SK-N-MC (cell line): Measurements from ENCODE around the gene SHB.

Experiments used
- EZH2 ChIP-seq: fragments of 200-600 bp; sonication (generic); IDR thresholded peaks from one replicate; pipeline ENCODE4 v1.6.1; 2017; ENCODE audit warnings: antibody characterized with exemption
- FOXP2 ChIP-seq: optimal IDR thresholded peaks from 2 replicates; pipeline ENCODE3; 2011; ENCODE audit warnings: mild to moderate bottlenecking, moderate library complexity; ENCODE audit not compliant: insufficient read depth; ENCODE audit errors: extremely low read length, control extremely low read depth
- POLR2AphosphoS5 ChIP-seq: IDR thresholded peaks from 2 replicates; pipeline ENCODE4 v1.6.1; 2012; ENCODE audit warnings: mild to moderate bottlenecking, low read depth, low read length, borderline replicate concordance

DNA sequence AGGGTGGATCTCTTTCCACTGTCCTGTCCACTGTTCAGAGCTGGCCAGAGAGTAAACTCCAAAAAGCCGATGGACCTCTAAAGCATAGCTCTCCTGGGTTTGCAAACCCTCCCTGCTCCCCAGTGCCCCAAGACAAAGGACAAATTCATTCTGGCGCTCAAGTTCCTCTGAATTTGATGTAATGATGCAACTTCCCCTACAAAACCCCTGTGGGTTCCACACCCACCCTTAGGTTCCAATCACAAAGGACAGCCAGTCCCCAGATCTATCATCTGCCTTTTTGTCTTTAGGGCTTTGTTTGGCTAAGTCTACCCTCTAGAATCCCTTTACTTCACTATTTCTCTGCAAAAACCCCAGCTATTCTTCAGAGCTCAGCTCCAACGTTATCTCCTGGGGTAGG is 107.7 kb downstream of the SHB start:
- TF ChIP-seq POLR2AphosphoS5: no peak
- TF ChIP-seq EZH2: no peak
- TF ChIP-seq FOXP2: no peak
